Cerebellar cortex (tissue), 1 donor: ENCODE data around the gene MYG1.
"Not testable (repeated sequence)": the region's sequence is repeated elsewhere in the genome, so short reads cannot be mapped to it uniquely, and the experiment has no call there.

Experiments
- DNase-seq: peaks from one replicate; pipeline ENCODE4 v3.0.0-alpha.2; 2015; ENCODE audit warnings: low spot score

MYG1 gene

GRCh38 chr12:53327435-53328042, 28.0 kb downstream of the MYG1 start:
- no peak for DNase-seq

DNA sequence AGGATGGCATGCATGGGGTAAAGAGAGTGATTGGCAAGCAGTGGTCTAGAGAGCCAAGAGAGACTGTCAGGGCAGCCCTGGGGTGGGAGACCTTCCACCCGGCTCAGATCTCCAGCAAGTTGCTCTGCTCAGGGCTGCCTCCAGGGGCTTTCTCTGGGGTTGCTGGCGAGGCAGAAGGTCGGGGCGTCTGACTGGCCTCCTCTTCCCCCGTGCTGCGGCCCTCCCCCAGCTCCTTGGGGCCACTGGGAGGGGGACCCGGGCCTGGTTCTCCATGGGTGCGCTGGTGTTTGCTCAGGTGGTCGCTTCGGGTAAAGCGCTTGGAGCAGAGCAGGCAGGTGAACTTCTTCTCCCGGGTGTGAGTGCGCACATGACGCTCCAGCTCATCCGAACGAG, 28.5 kb downstream of the MYG1 start:
- no peak for DNase-seq

GRCh38 chr12:53330671-53331070, 31.2 kb downstream of the MYG1 start:
- no peak for DNase-seq

- not testable (repeated sequence) for DNase-seq
Observed at GRCh38 chr12:53332339-53332738, 32.8 kb downstream of the MYG1 start.

GRCh38 chr12:53332744-53333143, 33.2 kb downstream of the MYG1 start:
- no peak for DNase-seq

GRCh38 chr12:53333289-53333688, 33.8 kb downstream of the MYG1 start:
- DNase-seq, result no peak

- no peak for DNase-seq
Observed at GRCh38 chr12:53333845-53334244, 34.4 kb downstream of the MYG1 start.

DNA sequence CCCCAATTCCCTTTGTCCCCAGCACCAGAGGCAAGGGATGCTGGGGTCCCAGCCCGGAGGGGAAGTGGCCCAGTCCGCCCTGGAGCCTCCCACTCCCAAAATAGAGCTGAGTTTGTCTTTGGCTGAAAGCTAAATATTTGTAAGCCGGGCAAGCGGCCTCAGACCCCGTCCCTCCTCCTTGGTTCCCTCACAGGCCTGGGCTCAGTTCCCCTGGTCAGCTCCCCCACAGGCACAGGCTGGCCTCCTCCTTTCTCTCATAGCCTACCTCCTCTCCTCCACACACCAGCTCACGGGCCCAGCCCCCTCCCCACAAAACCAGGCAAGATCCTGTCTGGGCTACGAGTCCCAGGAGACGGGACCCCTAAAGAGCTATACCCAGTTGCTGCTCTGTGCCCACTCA, 35.3 kb downstream of the MYG1 start:
- DNase-seq, result no peak

GRCh38 chr12:53336181-53336681, 36.7 kb downstream of the MYG1 start, which contains the start of gene SP7:
TSS of gene SP7 (minus strand) at chr12:53336354. CDS start at chr12:53335646, 708 bp downstream.
- no peak for DNase-seq

DNA sequence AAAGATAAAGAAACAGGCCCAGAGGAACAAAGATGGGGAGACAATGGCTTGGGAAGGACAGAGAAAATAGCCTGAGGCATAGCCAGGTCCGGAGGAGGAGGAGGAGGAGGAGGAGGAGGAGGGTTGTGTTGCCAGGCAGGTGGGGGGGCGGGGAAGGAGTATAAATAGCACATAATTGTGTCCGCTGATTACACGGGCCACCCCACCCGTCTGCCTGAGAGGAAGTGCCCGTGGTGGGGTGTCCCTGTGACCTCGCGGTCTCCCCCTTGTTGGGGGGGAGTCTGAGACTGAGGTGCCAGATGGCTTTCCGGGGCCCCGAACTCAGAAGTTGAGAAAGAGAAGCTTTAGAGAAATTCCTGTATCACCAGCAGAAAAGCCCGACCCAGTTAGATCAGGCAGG, 38.5 kb downstream of the MYG1 start:
- DNase-seq, result no peak

DNA sequence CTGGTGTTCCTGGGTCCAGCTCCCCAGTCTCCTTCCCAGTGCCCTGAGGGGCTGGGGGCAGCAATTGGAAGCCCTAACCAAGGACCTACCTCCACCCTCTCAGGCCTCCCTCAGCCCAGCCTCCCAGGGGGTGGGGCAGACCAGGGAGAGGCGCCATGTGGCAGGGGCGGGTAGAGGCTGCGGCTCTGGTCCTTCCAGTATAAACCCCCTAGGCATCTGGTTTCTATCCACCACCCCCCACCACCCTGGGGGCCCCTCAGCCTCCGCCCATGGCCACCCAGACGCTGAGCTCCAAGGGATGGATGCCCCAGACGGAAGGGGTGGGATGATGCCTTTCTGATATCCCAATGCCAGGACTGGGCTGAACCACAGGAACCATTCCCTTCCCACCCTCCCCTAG, 39.4 kb downstream of the MYG1 start:
- DNase-seq, result no peak

DNA sequence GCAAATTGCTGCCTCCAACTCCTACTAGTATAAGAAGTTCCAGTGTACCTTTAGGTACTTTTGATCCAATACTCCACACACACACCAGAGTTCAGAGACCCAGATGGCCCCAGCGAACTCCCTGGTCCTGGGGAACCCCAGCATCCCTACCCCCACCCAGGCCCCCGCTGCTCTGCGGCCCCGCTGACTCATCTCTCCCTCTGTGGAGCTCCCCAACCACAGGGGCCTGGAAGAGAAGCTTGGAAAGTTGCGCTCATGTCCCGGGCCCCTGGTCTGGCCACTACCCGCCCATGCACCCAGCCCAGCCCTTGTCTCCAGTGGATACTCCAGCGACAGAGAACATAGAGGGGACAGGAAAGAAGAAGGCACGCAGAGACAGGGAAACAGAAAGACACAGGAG, 40.9 kb downstream of the MYG1 start:
- no peak for DNase-seq

- DNase-seq, result no peak
Observed at GRCh38 chr12:53343449-53343848, 44.0 kb downstream of the MYG1 start.

- no peak for DNase-seq
Observed at GRCh38 chr12:53343969-53344368, 44.5 kb downstream of the MYG1 start.

GRCh38 chr12:53344487-53344823, 45.0 kb downstream of the MYG1 start:
- DNase-seq, result no peak

DNA sequence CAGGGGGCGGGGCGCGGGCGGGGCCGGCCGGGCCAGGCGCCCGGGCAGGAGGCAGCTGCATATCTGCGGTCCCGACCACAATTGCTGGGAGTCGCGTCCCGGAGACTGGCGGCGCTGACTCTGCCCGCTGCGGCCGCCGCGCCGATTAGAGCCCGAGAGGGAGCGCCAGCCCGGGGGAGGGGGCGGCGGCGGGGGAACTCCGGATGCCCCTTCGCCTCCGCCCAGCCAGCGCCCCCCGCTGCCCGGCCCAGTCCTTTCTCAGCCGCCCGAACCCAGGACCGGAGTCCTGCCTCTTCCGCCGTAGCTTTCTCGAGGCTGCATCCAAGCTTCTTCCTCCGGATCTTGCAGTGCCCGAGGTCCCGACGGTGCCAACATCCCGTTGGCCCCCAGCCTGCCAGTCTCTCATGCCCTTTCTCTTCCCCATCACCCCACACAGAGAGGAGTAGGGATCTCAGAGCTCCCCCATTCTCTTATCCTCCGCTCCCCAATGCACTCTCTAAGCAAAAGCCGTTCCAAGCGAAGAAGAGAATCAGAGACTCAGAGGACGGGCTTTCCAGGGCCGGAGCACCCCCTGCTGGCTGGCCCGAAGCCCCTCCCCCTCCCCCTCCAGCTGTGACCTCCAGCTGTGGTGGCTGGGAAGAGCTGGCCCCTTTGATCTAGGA, 45.5 kb downstream of the MYG1 start:
- DNase-seq, result peak; percentile 63

DNA sequence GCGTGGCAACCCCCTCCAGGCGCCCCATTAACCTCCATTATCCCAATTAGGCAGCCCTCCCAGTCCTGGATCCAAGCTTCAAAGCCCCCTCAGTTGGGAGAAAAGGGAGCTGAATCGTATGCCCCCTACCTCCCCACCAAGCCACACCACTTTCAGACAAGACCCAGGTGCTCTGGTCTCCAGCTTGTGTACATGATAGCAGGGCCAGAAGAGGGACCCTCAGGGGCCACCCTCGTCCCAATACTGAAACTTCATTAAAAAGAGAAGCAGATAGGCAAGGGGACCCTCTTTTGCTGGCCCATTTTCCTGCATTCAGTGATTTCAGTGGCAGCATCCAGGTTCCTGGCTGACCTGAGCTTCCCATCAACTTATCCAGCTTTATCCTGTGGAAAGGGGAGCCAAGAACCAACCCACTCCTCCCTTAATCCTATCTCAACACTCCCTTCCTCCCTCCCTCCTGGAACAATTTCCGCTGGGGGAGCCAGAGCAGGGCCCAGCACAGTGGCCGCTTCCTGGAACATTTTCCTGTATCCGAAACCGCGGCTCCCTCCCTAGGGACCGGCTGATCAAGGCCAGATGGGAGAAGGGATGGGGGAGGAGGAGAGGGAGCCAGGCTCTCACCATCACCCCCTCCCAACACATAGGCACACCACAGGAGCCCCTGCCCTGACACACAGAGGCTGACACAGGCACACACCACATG, 46.1 kb downstream of the MYG1 start:
- no peak for DNase-seq

- DNase-seq, result no peak
Observed at GRCh38 chr12:53346491-53346890, 47.0 kb downstream of the MYG1 start.

GRCh38 chr12:53347905-53348304, 48.4 kb downstream of the MYG1 start:
- DNase-seq, result no peak

GRCh38 chr12:53352331-53353256, 53.1 kb downstream of the MYG1 start:
- peak; percentile 96 for DNase-seq

GRCh38 chr12:53353257-53353655, 53.8 kb downstream of the MYG1 start:
- DNase-seq, result no peak

- DNase-seq, result no peak
Observed at GRCh38 chr12:53355121-53355520, 55.6 kb downstream of the MYG1 start.
